Caco-2 (cell line): ENCODE measurements around the gene CFAP45. TPM values are rescaled to one million over a fixed set of nuclear protein-coding genes. Genes with fewer than 3 reads are reported as not detected.

ENCODE experiments used
- BruUV-seq: library from RNA; stranded (reverse); fragments of 400-500 nt; replicated peaks from 2 replicates; lab custom pipeline; 2021; lab: Mats Ljungman, UMichigan
- CTCF ChIA-PET: fragments of 300-600 bp; sonication (Branson Sonifier 250); formaldehyde crosslinking; loops from one replicate; lab custom pipeline; 2022; ENCODE audit warnings: antibody characterized with exemption; lab: Charles Lee
- POLR2A ChIA-PET: fragments of 300-600 bp; sonication (Branson Sonifier 250); formaldehyde crosslinking; loops from one replicate; lab custom pipeline; 2022; ENCODE audit warnings: antibody characterized with exemption; lab: Charles Lee
- DNase-seq, 2 experiments: peaks; one replicate each; pipeline versions ENCODE4 v3.0.0 to v3.0.0-alpha.2; 2020 to 2022
- H3K27me3 ChIP-seq: replicated peaks from 2 replicates; pipeline ENCODE4 v1.6.0; 2011; ENCODE audit warnings: low read length; ENCODE audit not compliant: control insufficient read depth, insufficient read depth
- H3K36me3 ChIP-seq: 2 replicates; pipeline ENCODE4 v1.5.1; 2011; ENCODE audit warnings: low read length; ENCODE audit not compliant: control insufficient read depth, insufficient read depth
- H3K4me1 ChIP-seq: fragments of 250-450 bp; sonication (Bioruptor Pico); 2 replicates; pipeline ENCODE4 v1.5.1; 2020; ENCODE audit warnings: mild to moderate bottlenecking
- H3K4me3 ChIP-seq: 2 replicates; pipeline ENCODE4 v1.5.1; 2011; ENCODE audit warnings: low read depth, mild to moderate bottlenecking, control low read depth, low read length
- H3K9me3 ChIP-seq: fragments of 250-450 bp; sonication (Bioruptor Pico); 2 replicates; pipeline ENCODE4 v1.5.1; 2020; ENCODE audit warnings: mild to moderate bottlenecking, moderate library complexity
- H3K27ac Mint-ChIP-seq: one replicate; pipeline ENCODE4 v1.8.0; 2022; ENCODE audit warnings: mixed read lengths; ENCODE audit not compliant: unreplicated experiment
- H3K27me3 Mint-ChIP-seq: one replicate; pipeline ENCODE4 v1.8.0; 2022; ENCODE audit warnings: mixed read lengths; ENCODE audit not compliant: insufficient read depth, unreplicated experiment
- H3K36me3 Mint-ChIP-seq: one replicate; pipeline ENCODE4 v1.8.0; 2022; ENCODE audit warnings: mild to moderate bottlenecking, mixed read lengths; ENCODE audit not compliant: insufficient read depth, unreplicated experiment
- H3K4me1 Mint-ChIP-seq: one replicate; pipeline ENCODE4 v1.8.0; 2022; ENCODE audit warnings: low read depth, mixed read lengths; ENCODE audit not compliant: unreplicated experiment
- H3K4me3 Mint-ChIP-seq: one replicate; pipeline ENCODE4 v1.8.0; 2022; ENCODE audit warnings: mild to moderate bottlenecking, moderate library complexity, mixed read lengths; ENCODE audit not compliant: unreplicated experiment
- H3K9me3 Mint-ChIP-seq: one replicate; pipeline ENCODE4 v1.8.0; 2022; ENCODE audit warnings: mixed read lengths; ENCODE audit not compliant: unreplicated experiment
- intact Hi-C: fragments of 100-400 bp; cut with micrococcal nuclease; formaldehyde crosslinking; loops from one replicate; pipeline ENCODE4 v1.10.0; 2022; ENCODE audit not compliant: unreplicated experiment
- total RNA-seq: library from RNA; stranded (reverse); gene quantifications from 2 replicates; pipeline ENCODE4 v1.2.3, GENCODE V29; 2022
- TF ChIP-seq, protein P1 (sequence below), 2 experiments: fragments of 200-600 bp in 1 of 2; IDR thresholded peaks; 1 replicate in 1 of 2; 2 replicates in 1 of 2; pipeline versions ENCODE4 v1.5.1 to v1.8.0; 2011 to 2022; ENCODE audit warnings: antibody characterized with exemption in 1 of 2, control low read depth in 1 of 2, inconsistent platforms in 1 of 2, low read depth in 1 of 2, low read length in 1 of 2, mild to moderate bottlenecking in 1 of 2, moderate library complexity in 1 of 2; ENCODE audit not compliant: insufficient read depth in 1 of 2, severe bottlenecking in 1 of 2, unreplicated experiment in 1 of 2

CFAP45 gene
- total RNA-seq, 1 experiment from 2014 or later, result 1.1 TPM

DNA sequence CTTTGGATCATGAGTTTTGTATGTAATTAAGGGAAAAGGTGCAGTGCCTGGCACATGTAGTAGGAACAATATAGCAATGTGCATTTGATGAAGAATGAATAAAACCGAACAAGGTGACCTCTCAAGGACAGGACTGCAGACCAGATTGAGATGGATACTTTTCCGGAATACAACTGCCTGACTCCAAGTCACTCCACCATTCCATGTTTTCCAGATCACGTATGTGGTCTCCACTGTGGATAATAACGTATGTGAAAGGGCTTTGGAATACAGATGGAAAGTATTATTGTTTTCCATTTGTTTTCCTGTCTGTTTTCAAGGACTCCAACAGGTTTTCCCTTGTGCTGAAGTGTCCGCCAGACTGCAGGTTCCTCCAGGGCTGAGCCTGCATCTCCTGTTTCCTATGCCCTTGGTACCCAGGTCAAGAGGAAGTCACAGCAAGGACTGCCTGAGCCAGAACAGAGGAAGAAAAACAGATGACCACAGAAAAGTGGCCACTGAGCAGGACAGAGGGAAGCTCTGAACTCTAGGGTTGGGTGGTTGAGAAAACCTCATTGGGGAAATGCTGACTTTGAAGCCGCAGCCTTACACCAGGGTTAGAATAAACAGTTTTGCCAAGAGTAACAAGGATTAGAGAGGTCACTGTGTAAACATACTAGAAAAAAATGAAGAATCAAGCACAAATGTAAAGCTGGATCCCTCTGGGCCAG, 4.0 kb downstream of the CFAP45 start:
- Histone ChIP-seq H3K4me1 (peaks cover 40% of the 10 kb centered on the region), H3K4me3 (no peak overlapping the region), H3K9me3 (no peaks in the 10 kb centered on the region), H3K27me3 (no peaks in the 10 kb centered on the region), H3K36me3 (no peaks in the 10 kb centered on the region)
- ChIA-PET POLR2A (no interaction called here), CTCF (interaction anchor here (1.2 to 1.5 kb wide), 2 partner anchors 97 to 112 kb away, joined by 4 read pairs; no protein-coding TSS in a partner anchor)
- no peak for DNase-seq
- intact Hi-C loops, result no loop called here
- Mint-ChIP-seq H3K36me3 (peaks cover 18% of the 10 kb centered on the region), H3K4me3 (no peak overlapping the region), H3K27me3 (no peaks in the 10 kb centered on the region), H3K4me1 (peaks cover 36% of the 10 kb centered on the region), H3K27ac (no peak overlapping the region), H3K9me3 (no peaks in the 10 kb centered on the region)
- TF ChIP-seq, protein P1, sequence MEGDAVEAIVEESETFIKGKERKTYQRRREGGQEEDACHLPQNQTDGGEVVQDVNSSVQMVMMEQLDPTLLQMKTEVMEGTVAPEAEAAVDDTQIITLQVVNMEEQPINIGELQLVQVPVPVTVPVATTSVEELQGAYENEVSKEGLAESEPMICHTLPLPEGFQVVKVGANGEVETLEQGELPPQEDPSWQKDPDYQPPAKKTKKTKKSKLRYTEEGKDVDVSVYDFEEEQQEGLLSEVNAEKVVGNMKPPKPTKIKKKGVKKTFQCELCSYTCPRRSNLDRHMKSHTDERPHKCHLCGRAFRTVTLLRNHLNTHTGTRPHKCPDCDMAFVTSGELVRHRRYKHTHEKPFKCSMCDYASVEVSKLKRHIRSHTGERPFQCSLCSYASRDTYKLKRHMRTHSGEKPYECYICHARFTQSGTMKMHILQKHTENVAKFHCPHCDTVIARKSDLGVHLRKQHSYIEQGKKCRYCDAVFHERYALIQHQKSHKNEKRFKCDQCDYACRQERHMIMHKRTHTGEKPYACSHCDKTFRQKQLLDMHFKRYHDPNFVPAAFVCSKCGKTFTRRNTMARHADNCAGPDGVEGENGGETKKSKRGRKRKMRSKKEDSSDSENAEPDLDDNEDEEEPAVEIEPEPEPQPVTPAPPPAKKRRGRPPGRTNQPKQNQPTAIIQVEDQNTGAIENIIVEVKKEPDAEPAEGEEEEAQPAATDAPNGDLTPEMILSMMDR (IDR thresholded peaks at IDR 0.05; ENCODE audit: insufficient read depth in 1 of 2, low read depth in 1 of 2, low read length in 1 of 2, severe bottlenecking in 1 of 2, unreplicated experiment in 1 of 2), result no peak
- BruUV-seq, result no TSS peak

DNA sequence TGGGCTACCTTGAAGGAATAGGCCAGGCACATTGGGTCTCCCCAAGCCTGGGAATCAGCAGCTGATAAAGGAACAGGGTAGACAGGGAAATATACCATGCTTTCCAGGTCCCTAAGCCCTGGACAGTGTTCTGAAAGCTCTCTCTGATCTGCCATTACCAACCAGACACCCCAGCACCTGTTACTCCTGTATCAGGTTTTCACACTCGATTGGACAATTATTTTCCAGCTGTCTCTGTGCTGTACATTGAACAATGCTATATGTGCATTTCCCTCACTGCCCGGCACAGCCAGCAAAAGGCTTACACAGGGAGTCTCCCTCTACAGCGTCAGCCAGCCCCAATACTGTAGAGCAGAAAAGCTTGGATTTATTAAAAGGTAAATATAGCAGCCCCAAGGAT, 4.7 kb downstream of the CFAP45 start:
- Histone ChIP-seq H3K4me3 (no peak overlapping the region), H3K9me3 (no peaks in the 10 kb centered on the region), H3K4me1 (peaks cover 33% of the 10 kb centered on the region), H3K27me3 (no peaks in the 10 kb centered on the region), H3K36me3 (no peaks in the 10 kb centered on the region)
- CTCF ChIA-PET, result interaction anchor here (1.2 kb wide), 1 partner anchor 96 kb away, joined by 4 read pairs; no protein-coding TSS in a partner anchor
- Mint-ChIP-seq H3K36me3 (peaks cover 11% of the 10 kb centered on the region), H3K4me3 (no peak overlapping the region), H3K27ac (no peak overlapping the region), H3K4me1 (peaks cover 29% of the 10 kb centered on the region), H3K9me3 (no peaks in the 10 kb centered on the region), H3K27me3 (no peaks in the 10 kb centered on the region)
- POLR2A ChIA-PET, result no interaction called here
- no peak for DNase-seq
- TF ChIP-seq, protein P1 (IDR thresholded peaks at IDR 0.05; ENCODE audit: insufficient read depth in 1 of 2, low read depth in 1 of 2, low read length in 1 of 2, severe bottlenecking in 1 of 2, unreplicated experiment in 1 of 2), result no peak
- intact Hi-C loops, result no loop called here
- no TSS peak for BruUV-seq

DNA sequence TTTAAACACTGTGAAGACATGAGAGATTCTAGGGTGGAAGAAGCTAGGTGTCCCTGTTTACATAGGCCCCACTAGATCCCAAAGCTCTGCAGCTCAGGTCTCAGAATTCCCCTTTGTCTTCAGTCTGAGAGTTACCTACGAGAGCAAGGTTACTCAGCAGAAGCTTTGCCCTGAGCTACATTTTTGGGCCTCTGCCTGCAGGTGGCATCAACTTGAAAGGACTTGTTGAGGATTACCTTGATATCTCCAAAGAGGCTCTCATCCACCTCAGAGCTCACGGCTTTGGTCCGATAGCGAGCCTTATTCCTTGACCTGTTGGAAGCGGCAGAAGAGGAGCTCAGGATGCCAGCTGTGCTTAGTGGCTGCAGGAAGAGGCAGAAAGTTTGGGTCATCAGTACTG, 7.0 kb downstream of the CFAP45 start:
- Mint-ChIP-seq H3K9me3 (no peaks in the 10 kb centered on the region), H3K4me1 (peaks cover 14% of the 10 kb centered on the region), H3K27ac (no peak overlapping the region), H3K27me3 (no peaks in the 10 kb centered on the region), H3K4me3 (no peak overlapping the region), H3K36me3 (no peaks in the 10 kb centered on the region)
- intact Hi-C loops, result loop anchor here (1.0 kb wide), 1 partner anchor 114 kb away; no protein-coding TSS in a partner anchor
- no TSS peak for BruUV-seq
- ChIA-PET POLR2A (interaction anchor here (1.0 kb wide), 1 partner anchor 115 kb away, joined by 4 read pairs; no protein-coding TSS in a partner anchor), CTCF (interaction anchor here (0.6 to 6.5 kb wide), 17 partner anchors 8 to 138 kb away, joined by 3 to 75 read pairs (median 3); partner anchors contain the start of genes DUSP23, IGSF9 and TAGLN2)
- H3K36me3 ChIP-seq, result no peaks in the 10 kb centered on the region
- no peaks in the 10 kb centered on the region for H3K27me3 ChIP-seq
- DNase-seq, result peak; percentile 37 to 53
- no peak overlapping the region for H3K4me3 ChIP-seq
- H3K4me1 ChIP-seq, result peaks cover 18% of the 10 kb centered on the region
- no peaks in the 10 kb centered on the region for H3K9me3 ChIP-seq
- TF ChIP-seq, protein P1 (IDR thresholded peaks at IDR 0.05; ENCODE audit: insufficient read depth in 1 of 2, low read depth in 1 of 2, low read length in 1 of 2, severe bottlenecking in 1 of 2, unreplicated experiment in 1 of 2), result peak in 1 of 2 experiments; percentile 41
